CD4-positive, alpha-beta T cell (primary cell): ENCODE data around the gene STX1A. TPM values are rescaled to one million over a fixed set of nuclear protein-coding genes. Genes with fewer than 3 reads are reported as not detected.

ENCODE experiments used
- ATAC-seq: fragments of 200-7000 bp; cut with Tn5 transposase; one replicate; pipeline ENCODE4 v1.10.0; 2022; ENCODE audit warnings: mild to moderate bottlenecking; ENCODE audit not compliant: poor library complexity
- CTCF ChIA-PET: fragments of 350-600 bp; sonication (Branson Sonifier 250); formaldehyde crosslinking; loops from one replicate; lab custom pipeline; 2021; ENCODE audit warnings: antibody characterized with exemption, inconsistent platforms; lab: Charles Lee
- POLR2A ChIA-PET: fragments of 350-600 bp; sonication (Branson Sonifier 250); formaldehyde crosslinking; loops from one replicate; lab custom pipeline; 2021; ENCODE audit warnings: antibody characterized with exemption, inconsistent platforms; lab: Charles Lee
- DNase-seq, 14 experiments: peaks; one replicate each; pipeline ENCODE4 v3.0.0-alpha.2; 2013 to 2020; ENCODE audit warnings: mixed read lengths in 2 of 14
- H3K27ac ChIP-seq, 2 donors: one replicate each; pipeline versions ENCODE4 v1.5.1 to v1.7.0; 2013; ENCODE audit warnings: low read length in 2 of 2, low read depth in 1 of 2, mild to moderate bottlenecking in 1 of 2
- H3K27me3 ChIP-seq, 2 experiments: 1 replicate in 1 of 2; 2 replicates in 1 of 2; pipeline versions ENCODE4 v1.6.1 to v1.7.0; 2013; ENCODE audit warnings: low read length in 2 of 2, control low read depth in 1 of 2, mild to moderate bottlenecking in 1 of 2, moderate library complexity in 1 of 2; ENCODE audit not compliant: insufficient read depth in 2 of 2, control insufficient read depth in 1 of 2
- H3K36me3 ChIP-seq: one replicate; pipeline ENCODE4 v1.6.1; 2013; ENCODE audit warnings: low read length, control low read depth; ENCODE audit not compliant: insufficient read depth
- H3K4me1 ChIP-seq: one replicate; pipeline ENCODE4 v1.6.1; 2013; ENCODE audit warnings: low read length, control low read depth; ENCODE audit not compliant: insufficient read depth
- H3K4me3 ChIP-seq: one replicate; pipeline ENCODE4 v1.5.1; 2013; ENCODE audit warnings: mild to moderate bottlenecking, low read length, moderate library complexity
- H3K9me3 ChIP-seq, 2 experiments: 1 replicate in 1 of 2; 2 replicates in 1 of 2; pipeline versions ENCODE4 v1.6.1 to v1.7.0; 2013; ENCODE audit warnings: low read length in 2 of 2, mild to moderate bottlenecking in 2 of 2, control low read depth in 1 of 2, moderate library complexity in 1 of 2; ENCODE audit not compliant: control insufficient read depth in 1 of 2, insufficient read depth in 1 of 2
- H3K27ac Mint-ChIP-seq: one replicate; pipeline ENCODE4 v1.8.0; 2020; ENCODE audit warnings: mixed read lengths
- H3K27me3 Mint-ChIP-seq: one replicate; pipeline ENCODE4 v1.8.0; 2021; ENCODE audit warnings: mixed read lengths
- H3K36me3 Mint-ChIP-seq: one replicate; pipeline ENCODE4 v1.8.0; 2021; ENCODE audit warnings: low read depth, mixed read lengths
- H3K4me1 Mint-ChIP-seq: one replicate; pipeline ENCODE4 v1.8.0; 2021; ENCODE audit warnings: low read depth, mixed read lengths
- H3K4me3 Mint-ChIP-seq: one replicate; pipeline ENCODE4 v1.8.0; 2020; ENCODE audit warnings: mild to moderate bottlenecking, mixed read lengths
- H3K9me3 Mint-ChIP-seq: one replicate; pipeline ENCODE4 v1.8.0; 2020; ENCODE audit warnings: mixed read lengths
- CTCF ChIP-seq: fragments of 200-600 bp; IDR thresholded peaks from one replicate; pipeline ENCODE4 v1.8.0; 2022; ENCODE audit warnings: antibody characterized with exemption, mild to moderate bottlenecking
- intact Hi-C, 2 experiments: fragments of 100-400 bp; cut with DNase I in 1 of 2; cut with micrococcal nuclease in 1 of 2; formaldehyde crosslinking; loops; one replicate each; pipeline versions ENCODE4 v1.15.1 to v1.9.0; 2023 to 2025; cut with DNase I, micrococcal nuclease
- total RNA-seq, 174 experiments: library from RNA in 2 of 174; stranded (reverse) in 2 of 174; gene quantifications; one replicate each; pipeline ENCODE4 v1.2.3 and lab custom pipeline; 2021 to 2026

STX1A gene
- total RNA-seq, 2 experiments from 2014 or later = 15.5 to 20.7 TPM

GRCh38 chr7:73669858-73670385, 49.5 kb downstream of the STX1A start:
- H3K36me3 ChIP-seq = no peaks in the 10 kb centered on the region
- no peak for TF ChIP-seq CTCF
- H3K27me3 ChIP-seq = peaks cover 13 to 20% of the 10 kb centered on the region in 2 experiments
- ATAC-seq (no peak), DNase-seq (no peak)
- H3K4me1 ChIP-seq = peaks cover 14% of the 10 kb centered on the region
- Mint-ChIP-seq H3K9me3 (no peaks in the 10 kb centered on the region), H3K27ac (no peak overlapping the region), H3K36me3 (no peaks in the 10 kb centered on the region), H3K4me1 (peaks cover 5% of the 10 kb centered on the region), H3K4me3 (peak overlapping the region; percentile 20), H3K27me3 (peaks cover 18% of the 10 kb centered on the region)
- no peak overlapping the region for H3K27ac ChIP-seq
- POLR2A ChIA-PET = interaction anchor here (1.0 kb wide), 1 partner anchor 68 kb away, joined by 4 read pairs; the partner anchor contains the start of gene ABHD11
- intact Hi-C loops = loop anchor here (2.0 to 5.0 kb wide), 4 partner anchors 49 to 172 kb away; partner anchors contain the start of genes BAZ1B (in 2 of the 2), ABHD11 (in 1 of the 2), METTL27 (in 1 of the 2) and STX1A (in 1 of the 2)
- H3K9me3 ChIP-seq = peaks cover 0 to 4% of the 10 kb centered on the region in 2 experiments
- CTCF ChIA-PET = no interaction called here
- H3K4me3 ChIP-seq = no peak overlapping the region

GRCh38 chr7:73669288-73669701, 50.2 kb downstream of the STX1A start:
- Mint-ChIP-seq H3K4me1 (peaks cover 5% of the 10 kb centered on the region), H3K27ac (no peak overlapping the region), H3K9me3 (no peaks in the 10 kb centered on the region), H3K27me3 (peaks cover 23% of the 10 kb centered on the region), H3K4me3 (no peak overlapping the region), H3K36me3 (no peaks in the 10 kb centered on the region)
- Histone ChIP-seq H3K27me3 (peaks cover 13 to 22% of the 10 kb centered on the region in 2 experiments), H3K4me3 (no peak overlapping the region), H3K9me3 (peaks cover 0 to 4% of the 10 kb centered on the region in 2 experiments), H3K4me1 (peaks cover 14% of the 10 kb centered on the region), H3K36me3 (no peaks in the 10 kb centered on the region), H3K27ac (no peak overlapping the region)
- ATAC-seq (no peak), DNase-seq (no peak)
- TF ChIP-seq CTCF = no peak
- POLR2A ChIA-PET = interaction anchor here (1.0 kb wide), 1 partner anchor 69 kb away, joined by 4 read pairs; the partner anchor contains the start of gene ABHD11
- intact Hi-C loops = loop anchor here (2.0 to 5.0 kb wide), 4 partner anchors 50 to 173 kb away; partner anchors contain the start of genes BAZ1B (in 2 of the 2), ABHD11 (in 1 of the 2), METTL27 (in 1 of the 2) and STX1A (in 1 of the 2)
- CTCF ChIA-PET = interaction anchor here (3.2 kb wide), 1 partner anchor 62 kb away, joined by 14 read pairs; no protein-coding TSS in a partner anchor

GRCh38 chr7:73668886-73669230, 50.6 kb downstream of the STX1A start:
- Mint-ChIP-seq H3K4me1 (peaks cover 5% of the 10 kb centered on the region), H3K4me3 (peak overlapping the region; percentile 80), H3K36me3 (no peaks in the 10 kb centered on the region), H3K9me3 (no peaks in the 10 kb centered on the region), H3K27ac (no peak overlapping the region), H3K27me3 (peaks cover 28% of the 10 kb centered on the region)
- no peaks in the 10 kb centered on the region for H3K36me3 ChIP-seq
- TF ChIP-seq CTCF = no peak
- POLR2A ChIA-PET = interaction anchor here (1.0 to 1.6 kb wide), 2 partner anchors 70 kb away, joined by 4 to 7 read pairs; partner anchors contain the start of gene ABHD11
- H3K4me3 ChIP-seq = no peak overlapping the region
- CTCF ChIA-PET = interaction anchor here (1.5 to 3.2 kb wide), 2 partner anchors 11 to 62 kb away, joined by 6 to 14 read pairs; no protein-coding TSS in a partner anchor
- no peak for DNase-seq
- peaks cover 14% of the 10 kb centered on the region for H3K4me1 ChIP-seq
- peaks cover 13 to 26% of the 10 kb centered on the region in 2 experiments for H3K27me3 ChIP-seq
- H3K9me3 ChIP-seq = peaks cover 0 to 4% of the 10 kb centered on the region in 2 experiments
- no peak for ATAC-seq
- intact Hi-C loops = loop anchor here (1.0 to 5.0 kb wide), 5 partner anchors 50 to 173 kb away; partner anchors contain the start of genes BAZ1B (in 2 of the 2), ABHD11 (in 1 of the 2), METTL27 (in 1 of the 2) and STX1A (in 1 of the 2)
- H3K27ac ChIP-seq = no peak overlapping the region
